Lower leg skin (tissue), 4 donors: ENCODE measurements around the gene RNF4. TPM values are rescaled to one million over a fixed set of nuclear protein-coding genes. Genes with fewer than 3 reads are reported as not detected.
"Not testable (repeated sequence)": the region's sequence is repeated elsewhere in the genome, so short reads cannot be mapped to it uniquely, and the experiment has no call there.

ENCODE experiments used
- DNase-seq, 2 donors: peaks; one replicate each; pipeline ENCODE4 v3.0.0-alpha.2; 2019; ENCODE audit warnings: low spot score in 2 of 2
- H3K4me3 ChIP-seq: fragments of 200-600 bp; sonication (generic); 2 replicates; pipeline ENCODE4 v1.5.1; 2017; ENCODE audit warnings: mild to moderate bottlenecking, low read depth; ENCODE audit not compliant: poor library complexity, severe bottlenecking
- POLR2A ChIP-seq, 2 donors: fragments of 450-650 bp; IDR thresholded peaks; one replicate each; pipeline ENCODE4 v1.6.1; 2016 to 2017; ENCODE audit warnings: antibody characterized with exemption in 2 of 2, mild to moderate bottlenecking in 1 of 2, moderate library complexity in 1 of 2
- WGBS, 2 donors: methylation state at CpG; one replicate each; pipeline ENCODE4 v1.1.5; 2018; 5-methylcytosine and 5-hydroxymethylcytosine counted together
- intact Hi-C: fragments of 100-400 bp; cut with DNase I; formaldehyde crosslinking; loops from one replicate; pipeline ENCODE4 v1.15.0; 2023; ENCODE audit warnings: low total_unique reads
- total RNA-seq, 4 donors: library from RNA; depleted of rRNA; stranded (reverse); fragments of >200 nt; gene quantifications; one replicate each; pipeline ENCODE4 v1.1.0, GENCODE V29; 2016
- TF ChIP-seq, protein P1 (sequence below), 3 donors: fragments of 450-650 bp; IDR thresholded peaks; one replicate each; pipeline ENCODE4 v1.5.1; 2016; ENCODE audit warnings: antibody characterized with exemption in 3 of 3, mild to moderate bottlenecking in 3 of 3, moderate library complexity in 2 of 3

RNF4 gene
- total RNA-seq, 4 donors from 2014 or later, result 30.4 to 44.0 (median 37.9) TPM

GRCh38 chr4:2507855-2508254 is 38.9 kb downstream of the RNF4 start:
- TF ChIP-seq, protein P1, sequence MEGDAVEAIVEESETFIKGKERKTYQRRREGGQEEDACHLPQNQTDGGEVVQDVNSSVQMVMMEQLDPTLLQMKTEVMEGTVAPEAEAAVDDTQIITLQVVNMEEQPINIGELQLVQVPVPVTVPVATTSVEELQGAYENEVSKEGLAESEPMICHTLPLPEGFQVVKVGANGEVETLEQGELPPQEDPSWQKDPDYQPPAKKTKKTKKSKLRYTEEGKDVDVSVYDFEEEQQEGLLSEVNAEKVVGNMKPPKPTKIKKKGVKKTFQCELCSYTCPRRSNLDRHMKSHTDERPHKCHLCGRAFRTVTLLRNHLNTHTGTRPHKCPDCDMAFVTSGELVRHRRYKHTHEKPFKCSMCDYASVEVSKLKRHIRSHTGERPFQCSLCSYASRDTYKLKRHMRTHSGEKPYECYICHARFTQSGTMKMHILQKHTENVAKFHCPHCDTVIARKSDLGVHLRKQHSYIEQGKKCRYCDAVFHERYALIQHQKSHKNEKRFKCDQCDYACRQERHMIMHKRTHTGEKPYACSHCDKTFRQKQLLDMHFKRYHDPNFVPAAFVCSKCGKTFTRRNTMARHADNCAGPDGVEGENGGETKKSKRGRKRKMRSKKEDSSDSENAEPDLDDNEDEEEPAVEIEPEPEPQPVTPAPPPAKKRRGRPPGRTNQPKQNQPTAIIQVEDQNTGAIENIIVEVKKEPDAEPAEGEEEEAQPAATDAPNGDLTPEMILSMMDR (IDR thresholded peaks at IDR 0.05), result no peak
- TF ChIP-seq POLR2A (IDR thresholded peaks at IDR 0.05), result no peak
- intact Hi-C loops, result no loop called here
- WGBS, 2 donors, result 92 to 95% methylated on average over 7 of the region's 7 CpGs
- no peak overlapping the region for H3K4me3 ChIP-seq
- DNase-seq, result no peak

GRCh38 chr4:2510351-2511259 is 41.7 kb downstream of the RNF4 start:
- 84 to 86% methylated on average over 10 to 13 of the region's 13 CpGs for WGBS, 2 donors
- intact Hi-C loops, result no loop called here
- H3K4me3 ChIP-seq, result no peak overlapping the region
- DNase-seq, result no peak
- TF ChIP-seq, protein P1 (IDR thresholded peaks at IDR 0.05), result no peak
- no peak for TF ChIP-seq POLR2A (IDR thresholded peaks at IDR 0.05)

GRCh38 chr4:2511645-2512131 is 42.8 kb downstream of the RNF4 start:
- WGBS, 2 donors, result 74% methylated on average over 9 of the region's 9 CpGs
- TF ChIP-seq, protein P1 (IDR thresholded peaks at IDR 0.05), result no peak
- no peak for TF ChIP-seq POLR2A (IDR thresholded peaks at IDR 0.05)
- intact Hi-C loops, result no loop called here
- no peak overlapping the region for H3K4me3 ChIP-seq
- no peak for DNase-seq

GRCh38 chr4:2512396-2513135 is 43.7 kb downstream of the RNF4 start:
- no peak for DNase-seq
- no peak overlapping the region for H3K4me3 ChIP-seq
- intact Hi-C loops, result no loop called here
- TF ChIP-seq, protein P1 (IDR thresholded peaks at IDR 0.05), result no peak
- no peak for TF ChIP-seq POLR2A (IDR thresholded peaks at IDR 0.05)
- WGBS, 2 donors, result 76 to 90% methylated on average over 14 to 15 of the region's 15 CpGs

DNA sequence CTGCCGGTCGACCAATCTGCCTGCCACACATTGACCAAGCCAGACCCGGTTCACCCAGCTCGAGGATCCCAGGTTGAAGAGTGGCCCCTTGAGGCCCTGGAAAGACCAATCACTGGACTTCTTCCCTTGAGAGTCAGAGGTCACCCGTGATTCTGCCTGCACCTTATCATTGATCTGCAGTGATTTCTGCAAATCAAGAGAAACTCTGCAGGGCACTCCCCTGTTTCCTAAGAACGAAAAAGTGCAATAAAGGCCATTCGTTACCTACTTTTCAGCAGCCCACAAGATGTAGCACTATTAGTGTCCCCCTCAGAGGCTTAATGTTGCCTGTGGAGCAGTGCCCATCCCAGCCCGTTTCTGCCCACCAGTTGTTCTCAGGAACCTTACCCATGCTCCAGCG is 45.3 kb downstream of the RNF4 start:
- intact Hi-C loops, H3K4me3 ChIP-seq, DNase-seq: not testable (repeated sequence)
- WGBS, 2 donors, result 91% methylated on average over 9 of the region's 9 CpGs

- intact Hi-C loops, H3K4me3 ChIP-seq, DNase-seq: not testable (repeated sequence)
- 77 to 87% methylated on average over 11 of the region's 11 CpGs for WGBS, 2 donors
Measured at GRCh38 chr4:2514944-2515343, 46.0 kb downstream of the RNF4 start.
